MM.1S (cell line): ENCODE measurements around the gene RIMKLA.

Experiments used
- DNase-seq: peaks from one replicate; pipeline ENCODE4 v3.0.0-alpha.2; 2015
- H2AFZ ChIP-seq: fragments of 300-600 bp; sonication (generic); 2 replicates; pipeline ENCODE4 v1.6.0; 2016; ENCODE audit warnings: antibody characterized with exemption, low read length
- H3F3A ChIP-seq: fragments of 300-600 bp; sonication (generic); 2 replicates; pipeline ENCODE4 v1.6.1; 2016; ENCODE audit warnings: mild to moderate bottlenecking, antibody characterized with exemption, low read length, moderate library complexity, mixed read lengths; ENCODE audit not compliant: insufficient read depth
- H3K27ac ChIP-seq: fragments of 300-600 bp; sonication (generic); 2 replicates; pipeline ENCODE4 v1.5.1; 2016; ENCODE audit warnings: mild to moderate bottlenecking, low read length
- H3K27me3 ChIP-seq: fragments of 300-600 bp; sonication (generic); replicated peaks from 2 replicates; pipeline ENCODE4 v1.6.0; 2016; ENCODE audit warnings: low read length; ENCODE audit not compliant: insufficient read depth
- H3K36me3 ChIP-seq: fragments of 300-600 bp; sonication (generic); replicated peaks from 2 replicates; pipeline ENCODE4 v1.6.1; 2016; ENCODE audit warnings: mild to moderate bottlenecking, low read length, mixed read lengths; ENCODE audit not compliant: insufficient read depth
- H3K4me1 ChIP-seq: fragments of 300-600 bp; sonication (generic); 2 replicates; pipeline ENCODE4 v1.6.1; 2016; ENCODE audit warnings: low read length, mixed read lengths
- H3K4me2 ChIP-seq: fragments of 300-600 bp; sonication (generic); 2 replicates; pipeline ENCODE4 v1.6.0; 2016; ENCODE audit warnings: low read depth, low read length
- H3K4me3 ChIP-seq: fragments of 300-600 bp; sonication (generic); 2 replicates; pipeline ENCODE4 v1.5.1; 2016; ENCODE audit warnings: low read length, mixed read lengths
- H3K79me2 ChIP-seq: fragments of 300-600 bp; sonication (generic); 2 replicates; pipeline ENCODE4 v1.6.1; 2016; ENCODE audit warnings: mixed run types, low read length, mixed read lengths
- H3K9ac ChIP-seq: fragments of 300-600 bp; sonication (generic); 2 replicates; pipeline ENCODE4 v1.6.1; 2016; ENCODE audit warnings: low read length, mixed read lengths
- H3K9me2 ChIP-seq: fragments of 300-600 bp; sonication (generic); replicated peaks from 2 replicates; pipeline ENCODE4 v1.6.1; 2016; ENCODE audit warnings: mild to moderate bottlenecking, low read length, mixed read lengths; ENCODE audit not compliant: insufficient read depth
- H3K9me3 ChIP-seq: fragments of 300-600 bp; sonication (generic); replicated peaks from 2 replicates; pipeline ENCODE4 v1.6.1; 2016; ENCODE audit warnings: mild to moderate bottlenecking, low read length, mixed read lengths; ENCODE audit not compliant: insufficient read depth
- H4K20me1 ChIP-seq: fragments of 300-600 bp; sonication (generic); 2 replicates; pipeline ENCODE4 v1.6.1; 2016; ENCODE audit warnings: mild to moderate bottlenecking, low read length, moderate library complexity, mixed read lengths; ENCODE audit not compliant: insufficient read depth
- CTCF ChIP-seq: fragments of 300-600 bp; sonication (generic); IDR thresholded peaks from 2 replicates; pipeline ENCODE4 v1.5.1; 2016; ENCODE audit warnings: antibody characterized with exemption, low read length, mixed read lengths
- EZH2 ChIP-seq: fragments of 300-600 bp; sonication (generic); optimal IDR thresholded peaks from 2 replicates; pipeline ENCODE3; 2017; ENCODE audit warnings: low read depth, mild to moderate bottlenecking, antibody characterized with exemption, low read length, mixed read lengths
- EZH2phosphoT487 ChIP-seq: fragments of 300-600 bp; sonication (generic); IDR thresholded peaks from 2 replicates; pipeline ENCODE4 v1.6.1; 2018; ENCODE audit warnings: antibody characterized with exemption, low read length

Gene RIMKLA

GRCh38 chr1:42427240-42427639, 46.6 kb downstream of the RIMKLA start:
- H3K27me3 ChIP-seq: no peaks in the 10 kb centered on the region
- H3K4me2 ChIP-seq: no peak overlapping the region
- TF ChIP-seq EZH2phosphoT487 (no peak), CTCF (no peak), EZH2 (no peak)

GRCh38 chr1:42429603-42430002, 49.0 kb downstream of the RIMKLA start:
- TF ChIP-seq CTCF (no peak), EZH2phosphoT487 (no peak), EZH2 (no peak)
- H3K27me3 ChIP-seq: no peaks in the 10 kb centered on the region
- H3K4me1 ChIP-seq: no peaks in the 10 kb centered on the region
- H3K79me2 ChIP-seq: no peaks in the 10 kb centered on the region
- H2AFZ ChIP-seq: no peak overlapping the region
- H3K9me3 ChIP-seq: no peaks in the 10 kb centered on the region
- no peaks in the 10 kb centered on the region for H3F3A ChIP-seq
- no peak overlapping the region for H3K9ac ChIP-seq
- H3K36me3 ChIP-seq: no peaks in the 10 kb centered on the region
- DNase-seq: no peak
- no peak overlapping the region for H3K27ac ChIP-seq
- H4K20me1 ChIP-seq: no peaks in the 10 kb centered on the region
- no peak overlapping the region for H3K4me2 ChIP-seq
- no peaks in the 10 kb centered on the region for H3K9me2 ChIP-seq
- H3K4me3 ChIP-seq: no peak overlapping the region

More at GRCh38 chr1:42427240-42427639, 46.6 kb downstream of the RIMKLA start:
- no peaks in the 10 kb centered on the region for H3K9me3 ChIP-seq
- H4K20me1 ChIP-seq: no peaks in the 10 kb centered on the region
- no peak for DNase-seq
- no peaks in the 10 kb centered on the region for H3K36me3 ChIP-seq
- H3K79me2 ChIP-seq: no peaks in the 10 kb centered on the region
- H3K27ac ChIP-seq: no peak overlapping the region
- no peaks in the 10 kb centered on the region for H3F3A ChIP-seq
- no peak overlapping the region for H3K9ac ChIP-seq
- no peaks in the 10 kb centered on the region for H3K9me2 ChIP-seq
- H3K4me3 ChIP-seq: no peak overlapping the region
- no peaks in the 10 kb centered on the region for H3K4me1 ChIP-seq
- no peak overlapping the region for H2AFZ ChIP-seq

DNA sequence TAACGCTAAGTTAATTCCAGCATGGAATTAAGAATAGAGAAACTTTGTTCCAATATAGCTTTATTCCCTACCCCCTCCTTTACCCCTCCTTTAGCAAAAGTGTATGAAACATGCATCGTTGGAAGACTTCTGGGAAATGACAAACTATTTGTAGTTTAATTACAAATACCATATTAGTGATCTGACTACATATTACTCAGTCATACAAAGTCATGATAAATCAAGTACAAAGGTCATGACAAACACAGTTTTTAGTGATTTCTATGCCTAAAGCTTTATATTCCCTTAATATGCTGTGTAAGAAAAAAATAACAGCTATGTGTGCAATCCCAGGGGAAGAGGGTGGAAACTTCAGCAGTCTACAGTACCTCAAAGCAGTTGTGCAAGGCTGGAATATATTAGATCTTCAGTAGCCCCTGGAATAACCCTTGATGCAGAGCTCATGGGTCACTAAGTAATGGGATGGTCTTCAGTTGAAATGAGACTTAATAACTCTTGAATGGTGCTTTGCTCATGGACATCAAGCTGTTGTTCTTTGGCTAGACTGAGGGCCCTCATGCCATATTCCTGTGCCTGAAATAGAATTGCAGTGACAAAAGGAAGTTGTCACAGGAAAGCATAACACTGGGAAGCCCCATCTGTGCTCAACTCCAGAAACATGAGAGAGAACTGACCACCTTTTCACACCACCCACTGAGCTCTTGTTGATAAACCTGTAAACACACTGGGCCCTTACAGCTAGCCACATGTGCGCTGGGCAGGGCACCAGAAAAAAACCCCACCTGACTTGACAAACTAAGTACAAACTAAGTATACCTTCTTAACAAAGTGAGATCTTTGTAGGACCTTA, 49.9 kb downstream of the RIMKLA start:
- Histone ChIP-seq H3K9ac (no peak overlapping the region), H2AFZ (no peak overlapping the region), H3F3A (no peaks in the 10 kb centered on the region), H3K27ac (no peak overlapping the region), H3K9me3 (no peaks in the 10 kb centered on the region), H3K4me2 (no peak overlapping the region), H3K36me3 (no peaks in the 10 kb centered on the region), H3K4me3 (no peak overlapping the region), H3K4me1 (no peaks in the 10 kb centered on the region), H3K9me2 (no peaks in the 10 kb centered on the region), H3K27me3 (no peaks in the 10 kb centered on the region), H4K20me1 (no peaks in the 10 kb centered on the region), H3K79me2 (no peaks in the 10 kb centered on the region)
- TF ChIP-seq EZH2 (no peak), EZH2phosphoT487 (no peak), CTCF (no peak)
- DNase-seq: no peak
